Activated CD8-positive, alpha-beta memory T cell treated with anti-CD3 and anti-CD28 coated beads, Interleukin-2, amount 10 ng/mL, durations not matched to agents 7 days and 5 days (primary cell): ENCODE results near the gene MEGF10. TPM values are rescaled to one million over a fixed set of nuclear protein-coding genes. Genes with fewer than 3 reads are reported as not detected.
A peak's percentile ranks its signal among the peaks of the same experiment; 100 is the strongest.

Experiments used
- ATAC-seq: fragments of 150-1000 bp; cut with Tn5 transposase; one replicate; pipeline ENCODE4 v1.10.0; 2021; ENCODE audit warnings: moderate library complexity
- CTCF ChIA-PET: fragments of 350-600 bp; sonication (Branson Sonifier 250); formaldehyde crosslinking; loops from one replicate; lab custom pipeline; 2021; ENCODE audit warnings: antibody characterized with exemption; lab: Charles Lee
- DNase-seq: peaks from one replicate; pipeline ENCODE4 v3.0.0-alpha.2; 2020
- H3K27ac Mint-ChIP-seq: one replicate; pipeline ENCODE4 v1.8.0; 2021; ENCODE audit warnings: mild to moderate bottlenecking, mixed read lengths
- H3K27me3 Mint-ChIP-seq: one replicate; pipeline ENCODE4 v1.8.0; 2021; ENCODE audit warnings: mixed read lengths
- H3K36me3 Mint-ChIP-seq: one replicate; pipeline ENCODE4 v1.8.0; 2021; ENCODE audit warnings: mild to moderate bottlenecking, mixed read lengths
- H3K4me1 Mint-ChIP-seq: one replicate; pipeline ENCODE4 v1.8.0; 2021; ENCODE audit warnings: mixed read lengths
- H3K4me3 Mint-ChIP-seq: one replicate; pipeline ENCODE4 v1.8.0; 2021; ENCODE audit warnings: mild to moderate bottlenecking, moderate library complexity, mixed read lengths
- H3K9me3 Mint-ChIP-seq: one replicate; pipeline ENCODE4 v1.8.0; 2022; ENCODE audit warnings: low read depth, mixed read lengths
- total RNA-seq, 2 experiments: library from RNA; stranded (reverse); gene quantifications; one replicate each; pipeline ENCODE4 v1.2.3, GENCODE V29; 2021

The MEGF10 gene
- total RNA-seq, 2 experiments from 2014 or later = not detected

DNA sequence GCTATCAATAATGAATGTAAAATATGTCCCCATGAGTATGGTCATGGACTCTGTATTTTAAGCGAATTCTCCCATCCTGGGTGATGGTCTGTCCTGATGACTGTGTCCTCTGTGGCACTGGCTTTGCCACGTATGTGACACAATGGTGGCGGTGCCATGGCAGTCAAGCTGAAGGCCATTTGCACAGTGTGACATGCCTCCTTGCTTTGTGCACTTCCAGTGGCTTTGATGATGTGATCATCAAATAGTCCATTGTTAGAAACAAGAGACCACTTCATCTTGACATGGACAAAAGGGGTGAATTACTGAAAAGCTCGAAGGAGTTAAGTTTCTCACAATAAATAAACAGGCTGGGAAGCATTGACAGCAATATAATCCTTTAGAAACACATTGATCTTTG lies 195.9 kb downstream of the MEGF10 start:
- no peak for DNase-seq
- Mint-ChIP-seq H3K4me3 (no peak overlapping the region), H3K27ac (no peak overlapping the region), H3K4me1 (no peaks in the 10 kb centered on the region), H3K36me3 (no peaks in the 10 kb centered on the region), H3K27me3 (peaks cover 14% of the 10 kb centered on the region), H3K9me3 (no peaks in the 10 kb centered on the region)
- ATAC-seq = no peak
- CTCF ChIA-PET = no interaction called here

DNA sequence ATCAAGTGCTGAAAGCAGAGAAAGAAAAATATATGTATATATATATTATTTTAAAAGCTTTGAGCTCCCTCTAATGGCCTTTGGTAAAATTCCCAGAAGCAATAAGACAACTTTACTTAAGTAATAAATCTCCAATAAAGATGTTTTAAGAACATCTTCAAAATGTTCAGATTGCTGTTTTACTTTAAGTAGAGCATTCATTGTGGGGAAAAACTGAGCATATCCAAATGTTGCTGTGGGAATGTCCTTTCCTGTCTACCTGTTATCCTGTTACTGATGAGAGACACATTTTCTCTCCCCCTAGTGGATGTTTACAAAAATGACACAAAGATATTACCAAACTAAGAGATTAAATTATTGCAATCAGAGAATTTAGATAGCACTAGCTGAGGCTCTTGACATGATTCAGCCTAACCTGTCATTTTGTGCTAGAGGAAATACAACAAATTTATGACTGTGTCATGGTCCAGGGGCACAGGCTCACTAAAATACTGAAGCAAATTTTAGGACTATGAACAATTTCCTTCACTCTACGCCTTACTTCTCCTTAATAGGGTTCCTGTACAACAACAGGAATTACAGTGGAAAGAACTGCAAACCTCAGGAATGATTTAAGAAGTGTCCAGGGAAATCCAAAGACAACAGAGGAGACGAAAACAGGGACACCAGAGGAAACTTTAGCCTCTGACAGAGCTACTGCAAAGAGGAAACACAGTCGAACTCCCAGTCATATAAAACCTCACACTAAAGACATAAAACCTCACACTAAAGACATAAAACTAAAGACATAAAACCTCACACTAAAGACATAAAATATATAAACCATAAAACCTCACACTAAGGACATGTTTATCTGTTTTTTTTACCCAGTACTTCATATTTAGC lies 202.5 kb downstream of the MEGF10 start:
- H3K4me1 Mint-ChIP-seq = no peaks in the 10 kb centered on the region
- H3K27ac Mint-ChIP-seq = no peak overlapping the region
- CTCF ChIA-PET = interaction anchor here (0.6 to 3.8 kb wide), 12 partner anchors 10 to 944 kb away, joined by 3 to 19 read pairs (median 3); no protein-coding TSS in a partner anchor
- peaks cover 37% of the 10 kb centered on the region for H3K27me3 Mint-ChIP-seq
- ATAC-seq (peak; percentile 58), DNase-seq (no peak)
- no peak overlapping the region for H3K4me3 Mint-ChIP-seq
- no peaks in the 10 kb centered on the region for H3K9me3 Mint-ChIP-seq
- H3K36me3 Mint-ChIP-seq = no peaks in the 10 kb centered on the region

GRCh38 chr5:127498548-127498947 lies 208.0 kb downstream of the MEGF10 start:
- Mint-ChIP-seq H3K36me3 (no peaks in the 10 kb centered on the region), H3K27me3 (peaks cover 38% of the 10 kb centered on the region), H3K9me3 (no peaks in the 10 kb centered on the region), H3K4me1 (no peaks in the 10 kb centered on the region), H3K4me3 (no peak overlapping the region), H3K27ac (no peak overlapping the region)
- ATAC-seq (no peak), DNase-seq (no peak)
- CTCF ChIA-PET = no interaction called here

- Mint-ChIP-seq H3K9me3 (no peaks in the 10 kb centered on the region), H3K4me3 (no peak overlapping the region), H3K27me3 (peaks cover 30% of the 10 kb centered on the region), H3K4me1 (no peaks in the 10 kb centered on the region), H3K27ac (no peak overlapping the region), H3K36me3 (no peaks in the 10 kb centered on the region)
- DNase-seq (no peak), ATAC-seq (no peak)
- CTCF ChIA-PET = interaction anchor here (4.2 kb wide), 1 partner anchor 14 kb away, joined by 19 read pairs; no protein-coding TSS in a partner anchor
Observed at GRCh38 chr5:127505905-127506304, 215.3 kb downstream of the MEGF10 start.

DNA sequence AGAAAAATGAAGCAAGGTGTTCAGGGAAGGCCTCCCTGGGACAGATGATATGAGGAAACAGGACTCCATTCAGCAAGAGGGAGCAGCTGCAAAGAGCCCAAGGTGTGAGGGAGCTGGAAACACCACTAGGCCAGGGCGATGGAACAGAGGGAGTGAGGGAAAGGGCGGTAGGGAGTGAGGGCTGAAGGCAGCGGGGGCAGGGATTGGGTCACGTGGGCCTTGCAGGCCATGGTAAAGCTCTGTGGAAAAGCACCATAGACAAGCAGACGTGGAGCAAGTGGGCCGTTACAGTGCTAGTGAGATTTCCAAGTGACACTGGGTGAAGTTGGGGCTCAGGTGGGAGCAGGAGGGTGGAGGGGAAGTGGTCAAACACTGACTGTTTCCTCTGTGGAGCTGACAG lies 216.0 kb downstream of the MEGF10 start:
- Mint-ChIP-seq H3K27ac (no peak overlapping the region), H3K27me3 (peaks cover 32% of the 10 kb centered on the region), H3K4me3 (no peak overlapping the region), H3K4me1 (no peaks in the 10 kb centered on the region), H3K9me3 (no peaks in the 10 kb centered on the region), H3K36me3 (no peaks in the 10 kb centered on the region)
- no peak for DNase-seq
- CTCF ChIA-PET = interaction anchor here (4.2 kb wide), 1 partner anchor 14 kb away, joined by 19 read pairs; no protein-coding TSS in a partner anchor
- no peak for ATAC-seq

DNA sequence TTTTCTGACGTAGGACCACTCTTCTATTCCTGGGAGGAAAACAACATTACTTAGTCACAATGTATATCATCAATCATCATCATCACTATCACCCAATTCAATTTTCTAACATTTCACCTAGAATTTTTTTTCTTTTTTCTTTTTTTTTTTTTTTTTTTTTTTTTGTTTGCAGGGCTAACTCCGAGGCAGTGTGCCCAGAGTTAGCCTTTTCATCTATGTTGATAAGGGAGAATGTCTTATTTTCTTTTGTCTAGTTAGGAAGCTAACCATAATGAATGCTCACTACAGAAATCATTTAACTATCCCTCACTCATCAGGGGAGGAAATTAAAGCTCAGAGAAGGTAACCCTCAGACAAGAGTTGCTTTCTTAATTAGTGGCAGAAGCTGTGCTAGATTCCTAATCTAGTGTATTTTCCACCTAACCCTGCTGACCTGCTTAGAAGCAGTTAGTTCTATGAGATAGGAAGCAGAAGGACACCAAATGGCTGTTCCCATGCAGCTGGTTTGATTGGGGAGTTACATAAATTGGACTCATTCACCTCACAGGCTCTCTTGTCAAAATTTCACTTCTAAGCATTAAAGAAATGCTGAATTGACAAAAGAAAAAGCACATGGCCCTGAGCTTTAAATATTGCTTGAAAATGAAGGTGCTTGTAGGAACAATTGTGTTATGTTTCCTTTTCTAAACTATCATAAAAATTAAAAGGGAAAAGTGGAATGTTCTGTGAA lies 218.2 kb downstream of the MEGF10 start:
- ATAC-seq = no peak
- H3K4me3 Mint-ChIP-seq = no peak overlapping the region
- no peaks in the 10 kb centered on the region for H3K4me1 Mint-ChIP-seq
- H3K27me3 Mint-ChIP-seq = peaks cover 41% of the 10 kb centered on the region
- H3K9me3 Mint-ChIP-seq = no peaks in the 10 kb centered on the region
- no peaks in the 10 kb centered on the region for H3K36me3 Mint-ChIP-seq
- CTCF ChIA-PET = interaction anchor here (1.5 to 4.2 kb wide), 2 partner anchors 8 to 17 kb away, joined by 4 to 19 read pairs; partner anchors contain the start of gene PRRC1
- DNase-seq = no peak
- no peak overlapping the region for H3K27ac Mint-ChIP-seq

Other genes starting within 250 kb of the MEGF10 start
- 1 to 10 TPM; 7.4 TPM for gene C5orf63, start 217.3 kb upstream of the MEGF10 start, total RNA-seq
- 10 to 100 TPM; 27.2 to 35.6 TPM for gene PRRC1, start 226.8 kb downstream of the MEGF10 start, total RNA-seq